Measurements from ENCODE around the gene KCNC4. TPM values are rescaled to one million over a fixed set of nuclear protein-coding genes. Genes with fewer than 3 reads are reported as not detected.

KCNC4 gene
- polyA plus RNA-seq, 1 donor from 2014 or later: 0.57 TPM

- Histone ChIP-seq H3K9ac (ENCODE audit: low read length) (no peak overlapping the region), H3K4me2 (ENCODE audit: low read length) (no peak overlapping the region), H3K27ac (ENCODE audit: low read length) (no peak overlapping the region), H3K36me3 (ENCODE audit: insufficient read depth, low read length) (no peaks in the 10 kb centered on the region), H3K9me2 (ENCODE audit: insufficient read depth, low read length) (no peaks in the 10 kb centered on the region), H3F3A (ENCODE audit: insufficient read depth, low read length, poor library complexity, severe bottlenecking) (no peaks in the 10 kb centered on the region), H4K20me1 (ENCODE audit: insufficient read depth) (no peaks in the 10 kb centered on the region), H3K27me3 (ENCODE audit: insufficient read depth, low read depth, low read length) (no peaks in the 10 kb centered on the region), H3K4me3 (ENCODE audit: low read length) (no peak overlapping the region), H3K9me3 (ENCODE audit: low read length) (no peaks in the 10 kb centered on the region), H3K79me2 (replicated peaks; ENCODE audit: insufficient read depth, low read length) (no peaks in the 10 kb centered on the region), H2AFZ (ENCODE audit: low read depth, low read length) (no peak overlapping the region)
- TF ChIP-seq RAD21 (conservative IDR thresholded peaks at IDR 0.05): no peak
- TF ChIP-seq SMC3 (conservative IDR thresholded peaks at IDR 0.05; ENCODE audit: poor library complexity): no peak
- TF ChIP-seq EZH2 (IDR thresholded peaks at IDR 0.05; ENCODE audit: borderline replicate concordance, insufficient read depth, low read length, poor library complexity, severe bottlenecking): no peak
- no peak for TF ChIP-seq TAF1 (IDR thresholded peaks at IDR 0.05; ENCODE audit: low read depth)
- TF ChIP-seq, protein P1, sequence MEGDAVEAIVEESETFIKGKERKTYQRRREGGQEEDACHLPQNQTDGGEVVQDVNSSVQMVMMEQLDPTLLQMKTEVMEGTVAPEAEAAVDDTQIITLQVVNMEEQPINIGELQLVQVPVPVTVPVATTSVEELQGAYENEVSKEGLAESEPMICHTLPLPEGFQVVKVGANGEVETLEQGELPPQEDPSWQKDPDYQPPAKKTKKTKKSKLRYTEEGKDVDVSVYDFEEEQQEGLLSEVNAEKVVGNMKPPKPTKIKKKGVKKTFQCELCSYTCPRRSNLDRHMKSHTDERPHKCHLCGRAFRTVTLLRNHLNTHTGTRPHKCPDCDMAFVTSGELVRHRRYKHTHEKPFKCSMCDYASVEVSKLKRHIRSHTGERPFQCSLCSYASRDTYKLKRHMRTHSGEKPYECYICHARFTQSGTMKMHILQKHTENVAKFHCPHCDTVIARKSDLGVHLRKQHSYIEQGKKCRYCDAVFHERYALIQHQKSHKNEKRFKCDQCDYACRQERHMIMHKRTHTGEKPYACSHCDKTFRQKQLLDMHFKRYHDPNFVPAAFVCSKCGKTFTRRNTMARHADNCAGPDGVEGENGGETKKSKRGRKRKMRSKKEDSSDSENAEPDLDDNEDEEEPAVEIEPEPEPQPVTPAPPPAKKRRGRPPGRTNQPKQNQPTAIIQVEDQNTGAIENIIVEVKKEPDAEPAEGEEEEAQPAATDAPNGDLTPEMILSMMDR (IDR thresholded peaks at IDR 0.05; ENCODE audit: poor library complexity, severe bottlenecking): no peak
- no peak for TF ChIP-seq REST (IDR thresholded peaks at IDR 0.05; ENCODE audit: borderline replicate concordance)
- no peak for TF ChIP-seq MXI1 (conservative IDR thresholded peaks at IDR 0.05; ENCODE audit: poor library complexity, severe bottlenecking)
- no peak for TF ChIP-seq POLR2AphosphoS5 (IDR thresholded peaks at IDR 0.05)
- TF ChIP-seq EP300 (conservative IDR thresholded peaks at IDR 0.05; ENCODE audit: poor library complexity, severe bottlenecking): no peak
These were observed 36.5 kb upstream of the KCNC4 start for GRCh38 chr1:110173466-110174105.

- no peaks in the 10 kb centered on the region for H3K27me3 ChIP-seq (ENCODE audit: insufficient read depth, low read depth, low read length)
- H3K9me3 ChIP-seq (ENCODE audit: low read length): no peaks in the 10 kb centered on the region
- no peak for TF ChIP-seq EZH2 (IDR thresholded peaks at IDR 0.05; ENCODE audit: borderline replicate concordance, insufficient read depth, low read length, poor library complexity, severe bottlenecking)
- TF ChIP-seq EP300 (conservative IDR thresholded peaks at IDR 0.05; ENCODE audit: poor library complexity, severe bottlenecking): no peak
- TF ChIP-seq MXI1 (conservative IDR thresholded peaks at IDR 0.05; ENCODE audit: poor library complexity, severe bottlenecking): no peak
- TF ChIP-seq, protein P1 (IDR thresholded peaks at IDR 0.05; ENCODE audit: poor library complexity, severe bottlenecking): no peak
- no peak for TF ChIP-seq RAD21 (conservative IDR thresholded peaks at IDR 0.05)
- TF ChIP-seq POLR2AphosphoS5 (IDR thresholded peaks at IDR 0.05): no peak
- no peak for TF ChIP-seq SMC3 (conservative IDR thresholded peaks at IDR 0.05; ENCODE audit: poor library complexity)
- TF ChIP-seq TAF1 (IDR thresholded peaks at IDR 0.05; ENCODE audit: low read depth): no peak
- H3K36me3 ChIP-seq (ENCODE audit: insufficient read depth, low read length): no peaks in the 10 kb centered on the region
- no peak overlapping the region for H3K27ac ChIP-seq (ENCODE audit: low read length)
- H3K79me2 ChIP-seq (replicated peaks; ENCODE audit: insufficient read depth, low read length): no peaks in the 10 kb centered on the region
- no peaks in the 10 kb centered on the region for H3F3A ChIP-seq (ENCODE audit: insufficient read depth, low read length, poor library complexity, severe bottlenecking)
- no peaks in the 10 kb centered on the region for H4K20me1 ChIP-seq (ENCODE audit: insufficient read depth)
- H3K4me3 ChIP-seq (ENCODE audit: low read length): no peak overlapping the region
- H3K9me2 ChIP-seq (ENCODE audit: insufficient read depth, low read length): no peaks in the 10 kb centered on the region
- no peak overlapping the region for H2AFZ ChIP-seq (ENCODE audit: low read depth, low read length)
- H3K9ac ChIP-seq (ENCODE audit: low read length): no peak overlapping the region
- no peak overlapping the region for H3K4me2 ChIP-seq (ENCODE audit: low read length)
These were observed 35.2 kb upstream of the KCNC4 start for GRCh38 chr1:110174961-110175360.
